IPS DF 6.9 (cell line): ENCODE data around the gene PTCHD1.

ENCODE experiments used
- DNase-seq: peaks from one replicate; pipeline ENCODE4 v3.0.0-alpha.2; 2013; ENCODE audit warnings: low read depth, low spot score
- H3K27ac ChIP-seq: one replicate; pipeline ENCODE4 v1.5.1; 2013; ENCODE audit warnings: low read length, control low read depth
- H3K27me3 ChIP-seq: 2 replicates; pipeline ENCODE4 v1.6.1; 2013; ENCODE audit warnings: mild to moderate bottlenecking, low read length; ENCODE audit not compliant: control insufficient read depth, insufficient read depth
- H3K36me3 ChIP-seq: 2 replicates; pipeline ENCODE4 v1.6.1; 2013; ENCODE audit warnings: low read length; ENCODE audit not compliant: control insufficient read depth, insufficient read depth
- H3K4me1 ChIP-seq: 2 replicates; pipeline ENCODE4 v1.6.1; 2013; ENCODE audit warnings: low read length; ENCODE audit not compliant: control insufficient read depth, insufficient read depth
- H3K4me3 ChIP-seq: 2 replicates; pipeline ENCODE4 v1.5.1; 2013; ENCODE audit warnings: mild to moderate bottlenecking, low read length
- H3K9me3 ChIP-seq: 2 replicates; pipeline ENCODE4 v1.6.1; 2013; ENCODE audit warnings: low read length, inconsistent platforms; ENCODE audit not compliant: control insufficient read depth, insufficient read depth
- WGBS: extraction: QIAGEN DNeasy Blood & Tissue Kit; methylation state at CpG from one replicate; pipeline ENCODE4 v1.1.7; 2013; ENCODE audit warnings: mixed read lengths, missing lambda C conversion rate; ENCODE audit not compliant: insufficient read length, insufficient coverage; 5-methylcytosine and 5-hydroxymethylcytosine counted together

Gene PTCHD1

DNA sequence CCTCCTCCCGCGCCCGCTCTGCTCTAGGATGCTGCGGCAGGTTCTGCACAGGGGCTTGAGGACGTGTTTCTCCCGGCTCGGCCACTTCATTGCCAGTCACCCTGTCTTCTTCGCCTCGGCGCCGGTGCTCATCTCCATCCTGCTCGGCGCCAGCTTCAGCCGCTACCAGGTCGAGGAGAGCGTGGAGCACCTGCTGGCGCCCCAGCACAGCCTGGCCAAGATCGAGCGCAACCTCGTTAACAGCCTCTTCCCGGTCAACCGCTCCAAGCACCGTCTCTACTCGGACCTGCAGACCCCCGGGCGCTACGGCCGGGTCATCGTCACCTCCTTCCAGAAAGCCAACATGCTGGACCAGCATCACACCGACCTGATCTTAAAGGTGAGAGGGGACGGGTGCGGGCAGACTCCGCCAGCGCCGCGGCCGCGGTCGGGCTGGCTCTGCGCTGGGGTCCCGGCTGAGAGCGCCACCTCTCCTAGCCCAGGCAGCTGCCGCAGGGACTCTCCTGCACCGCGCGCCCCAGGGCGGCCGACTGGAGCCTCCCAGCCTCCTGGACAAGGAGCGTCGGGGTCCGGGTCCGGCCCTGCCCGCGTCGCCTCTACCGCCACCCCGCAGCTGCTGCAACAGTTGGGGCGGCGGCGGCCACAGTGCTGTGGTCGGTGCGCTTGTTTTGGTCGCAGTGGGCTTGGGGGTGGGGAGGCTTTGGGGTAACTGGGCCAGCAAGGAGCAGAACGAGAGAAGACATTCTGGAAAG is at the start of gene PTCHD1:
TSS of gene PTCHD1 (plus strand) at position 2 of the 752 bp plus-strand sequence. CDS start at position 29, 27 bp downstream.
- H3K27me3 ChIP-seq = peaks cover 2% of the 10 kb centered on the region; the same call in 1 of the 2 replicates
- no peaks in the 10 kb centered on the region for H3K36me3 ChIP-seq
- no CpG with 5 or more reads among the region's 64 CpGs for WGBS
- H3K27ac ChIP-seq = no peak within 1 kb of the TSS
- H3K9me3 ChIP-seq = no peaks in the 10 kb centered on the region
- H3K4me3 ChIP-seq = peak within 1 kb of the TSS; percentile 65; the same call in 1 of the 2 replicates
- DNase-seq = no peak
- no peaks in the 10 kb centered on the region for H3K4me1 ChIP-seq

DNA sequence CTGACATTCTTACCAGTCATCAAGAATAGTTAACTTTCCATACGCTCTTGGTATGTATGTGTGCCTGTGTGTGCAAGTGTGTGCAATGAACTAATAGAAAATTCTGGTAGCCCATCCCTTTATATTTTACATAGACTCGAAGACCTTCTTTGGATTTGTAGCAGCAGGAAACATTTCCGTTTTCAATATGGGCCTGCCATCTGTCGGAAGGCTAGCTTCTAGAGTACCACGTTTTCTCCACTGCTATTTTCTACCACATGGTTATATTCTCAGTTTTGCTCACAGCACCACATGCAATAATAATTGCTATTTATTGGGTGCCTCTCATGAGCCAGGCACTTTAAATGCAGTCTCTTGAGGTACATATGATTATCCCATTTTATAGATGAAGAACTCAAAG is 47.9 kb upstream of the PTCHD1 start:
- no peak overlapping the region for H3K4me3 ChIP-seq
- H3K27ac ChIP-seq = no peak overlapping the region
- H3K4me1 ChIP-seq = no peaks in the 10 kb centered on the region
- no peak for DNase-seq
- WGBS = no CpG with 5 or more reads among the region's 5 CpGs
- no peaks in the 10 kb centered on the region for H3K9me3 ChIP-seq
- H3K27me3 ChIP-seq = no peaks in the 10 kb centered on the region
- no peaks in the 10 kb centered on the region for H3K36me3 ChIP-seq

DNA sequence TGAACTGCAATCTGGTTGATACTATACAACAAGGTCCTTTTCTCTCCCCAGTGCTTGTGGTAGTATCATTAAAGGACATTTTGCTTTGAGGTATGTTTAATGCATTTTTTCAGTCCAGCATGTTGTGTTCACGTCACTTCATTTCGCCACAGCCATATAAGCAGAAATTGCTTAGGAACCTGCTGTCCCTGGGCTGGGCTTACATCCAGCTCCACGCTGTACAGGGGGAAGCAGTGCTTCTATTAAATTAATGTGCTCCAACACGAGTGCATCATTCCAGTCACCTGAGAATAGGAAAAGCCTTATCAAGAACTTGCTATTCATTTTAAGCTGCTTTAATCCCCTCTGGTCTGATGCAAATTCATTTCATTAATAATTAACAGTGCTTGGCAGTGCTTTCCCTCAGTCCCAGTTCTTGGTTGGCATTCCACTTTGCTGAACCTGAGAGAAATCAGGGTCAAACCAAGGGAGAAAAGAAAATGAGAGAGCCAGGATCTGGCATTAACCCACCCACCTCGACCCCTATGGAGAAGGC is 47.4 kb upstream of the PTCHD1 start:
- Histone ChIP-seq H3K4me1 (no peaks in the 10 kb centered on the region), H3K27ac (no peak overlapping the region), H3K27me3 (no peaks in the 10 kb centered on the region), H3K36me3 (no peaks in the 10 kb centered on the region), H3K9me3 (no peaks in the 10 kb centered on the region), H3K4me3 (no peak overlapping the region)
- no CpG with 5 or more reads among the region's 5 CpGs for WGBS
- DNase-seq = no peak

DNA sequence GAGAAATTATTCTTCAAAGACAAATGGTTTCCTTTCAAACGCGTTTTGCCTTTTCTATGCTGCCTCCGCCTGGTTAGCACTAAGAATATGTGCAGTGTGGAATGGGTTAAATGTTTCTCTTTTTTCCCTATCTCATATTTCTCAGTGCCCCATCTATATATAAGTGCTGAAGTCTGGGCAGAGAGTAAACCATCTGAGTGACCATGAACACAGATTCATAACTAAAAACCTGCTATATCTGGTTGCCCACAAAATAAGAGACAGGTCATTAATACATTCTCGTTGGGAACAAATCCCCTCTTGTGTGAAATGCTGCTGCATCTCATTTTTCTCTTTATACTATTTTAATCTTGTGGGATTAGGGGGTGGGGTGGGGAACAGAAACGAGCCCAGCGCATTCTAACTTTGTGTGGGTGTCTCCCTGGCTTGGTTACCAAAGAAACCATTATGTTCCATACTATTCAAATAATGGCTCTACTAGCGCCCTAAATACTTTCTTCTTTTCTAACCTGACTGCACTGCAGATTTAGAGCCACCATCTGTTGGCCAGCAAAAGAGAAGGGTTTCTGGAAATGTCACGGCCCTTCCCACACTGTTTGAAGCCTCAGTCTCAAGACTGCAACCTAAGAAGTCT is 42.2 kb upstream of the PTCHD1 start:
- no CpG with 5 or more reads among the region's 8 CpGs for WGBS
- no peak for DNase-seq
- no peaks in the 10 kb centered on the region for H3K27me3 ChIP-seq

DNA sequence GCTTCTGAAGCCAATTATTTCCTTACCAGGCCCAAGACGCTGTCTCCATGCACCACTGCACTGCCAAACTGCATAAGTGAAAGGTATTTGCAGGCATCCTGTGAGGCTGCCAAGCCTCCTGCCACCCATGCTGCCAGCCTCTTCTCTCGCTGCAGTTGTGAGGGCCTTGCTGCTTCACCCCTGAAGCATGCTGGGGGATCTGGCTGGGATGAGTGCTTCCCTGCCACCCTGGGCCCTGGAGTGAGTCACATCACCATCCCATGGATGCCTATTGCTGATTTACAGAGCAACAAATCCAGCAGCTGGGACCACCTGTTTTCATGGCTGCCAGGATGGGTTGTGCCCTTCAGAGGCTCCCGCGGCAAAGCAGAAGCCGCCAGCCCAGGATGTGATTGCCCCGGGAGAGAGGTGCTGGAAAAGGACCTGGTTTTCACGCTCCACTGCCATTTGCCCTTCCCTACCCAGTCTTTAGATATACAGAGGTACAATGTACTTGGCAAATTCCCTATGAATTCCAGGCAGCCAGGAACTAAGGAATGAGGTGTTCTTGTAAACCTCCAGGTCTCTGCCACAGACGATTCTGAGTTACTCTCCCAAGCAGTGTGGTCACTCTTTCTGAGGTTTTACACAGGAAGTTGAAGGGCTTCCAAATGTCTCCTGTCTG is 41.5 kb upstream of the PTCHD1 start:
- Histone ChIP-seq H3K36me3 (no peaks in the 10 kb centered on the region), H3K27me3 (no peaks in the 10 kb centered on the region), H3K27ac (no peak overlapping the region), H3K4me3 (no peak overlapping the region), H3K4me1 (no peaks in the 10 kb centered on the region), H3K9me3 (no peaks in the 10 kb centered on the region)
- WGBS = no CpG with 5 or more reads among the region's 8 CpGs
- DNase-seq = no peak

More for the DNA sequence above, 42.2 kb upstream of the PTCHD1 start:
- Histone ChIP-seq H3K4me3 (no peak overlapping the region), H3K9me3 (no peaks in the 10 kb centered on the region), H3K4me1 (no peaks in the 10 kb centered on the region), H3K27ac (no peak overlapping the region), H3K36me3 (no peaks in the 10 kb centered on the region)

- no peak for DNase-seq
- Histone ChIP-seq H3K4me1 (no peaks in the 10 kb centered on the region), H3K27ac (no peak overlapping the region), H3K27me3 (no peaks in the 10 kb centered on the region), H3K36me3 (no peaks in the 10 kb centered on the region), H3K9me3 (no peaks in the 10 kb centered on the region), H3K4me3 (no peak overlapping the region)
- no CpG with 5 or more reads among the region's 4 CpGs for WGBS
Measured at GRCh38 chrX:23304881-23305280, 29.8 kb upstream of the PTCHD1 start.

DNA sequence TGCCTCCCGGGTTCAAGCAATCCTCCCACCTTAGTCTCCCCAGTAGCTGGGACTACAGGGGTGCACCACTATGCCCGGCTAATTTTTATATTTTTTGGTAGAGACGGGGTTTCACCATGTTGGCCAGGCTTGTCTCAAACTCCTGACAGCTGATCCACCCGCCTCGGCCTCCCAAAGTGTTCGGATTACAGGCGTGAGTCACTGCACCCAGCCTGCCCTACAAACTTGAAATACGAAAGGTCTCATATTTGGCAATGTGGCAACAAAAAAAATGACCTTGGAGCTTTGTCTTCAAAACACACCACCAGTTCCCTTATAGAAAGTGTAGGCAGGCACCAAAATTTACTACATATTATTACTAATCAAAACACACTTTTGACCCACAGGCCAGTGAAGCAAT is 22.9 kb upstream of the PTCHD1 start:
- no peak for DNase-seq
- Histone ChIP-seq H3K4me3 (no peak overlapping the region), H3K27ac (no peak overlapping the region), H3K27me3 (no peaks in the 10 kb centered on the region), H3K36me3 (no peaks in the 10 kb centered on the region), H3K9me3 (no peaks in the 10 kb centered on the region), H3K4me1 (no peaks in the 10 kb centered on the region)
- WGBS = no CpG with 5 or more reads among the region's 8 CpGs

DNA sequence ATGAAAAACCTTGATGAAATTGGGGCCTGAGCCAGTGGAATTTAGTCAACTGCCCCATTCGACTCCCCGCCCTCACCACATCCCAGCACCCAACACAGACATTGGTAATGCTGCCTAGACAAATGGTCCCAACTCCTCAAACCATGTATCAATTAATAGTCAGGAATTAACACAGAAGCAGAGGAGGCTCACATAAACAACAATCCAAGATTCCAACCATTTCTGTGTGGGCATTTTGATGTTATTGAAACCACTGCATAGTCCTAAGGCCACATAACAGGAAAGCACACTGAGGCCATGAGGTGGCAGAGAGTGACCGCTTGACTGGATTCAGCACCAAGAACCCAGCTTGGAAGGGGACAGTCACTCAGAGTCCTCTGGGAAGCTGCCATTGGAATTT is 22.5 kb upstream of the PTCHD1 start:
- H3K4me1 ChIP-seq = no peaks in the 10 kb centered on the region

GRCh38 chrX:23317799-23318724 is 16.6 kb upstream of the PTCHD1 start:
- no peak overlapping the region for H3K27ac ChIP-seq
- WGBS = no CpG with 5 or more reads among the region's 11 CpGs
- no peaks in the 10 kb centered on the region for H3K36me3 ChIP-seq
- no peaks in the 10 kb centered on the region for H3K27me3 ChIP-seq
- H3K4me1 ChIP-seq = no peaks in the 10 kb centered on the region
- H3K4me3 ChIP-seq = no peak overlapping the region
- no peaks in the 10 kb centered on the region for H3K9me3 ChIP-seq
- DNase-seq = no peak

More for the DNA sequence above, 22.5 kb upstream of the PTCHD1 start:
- Histone ChIP-seq H3K27ac (no peak overlapping the region), H3K36me3 (no peaks in the 10 kb centered on the region), H3K9me3 (no peaks in the 10 kb centered on the region), H3K27me3 (no peaks in the 10 kb centered on the region), H3K4me3 (no peak overlapping the region)
- no CpG with 5 or more reads among the region's 3 CpGs for WGBS
- DNase-seq = no peak

GRCh38 chrX:23327104-23327503 is 7.5 kb upstream of the PTCHD1 start:
- H3K36me3 ChIP-seq = no peaks in the 10 kb centered on the region
- H3K27ac ChIP-seq = no peak overlapping the region
- WGBS = no CpG with 5 or more reads among the region's 2 CpGs
- no peak overlapping the region for H3K4me3 ChIP-seq
- H3K9me3 ChIP-seq = no peaks in the 10 kb centered on the region
- no peaks in the 10 kb centered on the region for H3K4me1 ChIP-seq
- H3K27me3 ChIP-seq = no peaks in the 10 kb centered on the region
- no peak for DNase-seq
